DMS79 treated with DMSO at 0.1 percent for 48 hours (cell line): Measurements from ENCODE around the gene P3H3.
"Not testable (repeated sequence)": the region's sequence is repeated elsewhere in the genome, so short reads cannot be mapped to it uniquely, and the experiment has no call there.

Experiments
- DNase-seq: peaks from one replicate; lab custom pipeline; 2025; lab: John Stamatoyannopoulos, UW

The P3H3 gene

GRCh38 chr12:6866920-6867412 is 38.8 kb downstream of the P3H3 start:
- DNase-seq: peak; percentile 62

DNA sequence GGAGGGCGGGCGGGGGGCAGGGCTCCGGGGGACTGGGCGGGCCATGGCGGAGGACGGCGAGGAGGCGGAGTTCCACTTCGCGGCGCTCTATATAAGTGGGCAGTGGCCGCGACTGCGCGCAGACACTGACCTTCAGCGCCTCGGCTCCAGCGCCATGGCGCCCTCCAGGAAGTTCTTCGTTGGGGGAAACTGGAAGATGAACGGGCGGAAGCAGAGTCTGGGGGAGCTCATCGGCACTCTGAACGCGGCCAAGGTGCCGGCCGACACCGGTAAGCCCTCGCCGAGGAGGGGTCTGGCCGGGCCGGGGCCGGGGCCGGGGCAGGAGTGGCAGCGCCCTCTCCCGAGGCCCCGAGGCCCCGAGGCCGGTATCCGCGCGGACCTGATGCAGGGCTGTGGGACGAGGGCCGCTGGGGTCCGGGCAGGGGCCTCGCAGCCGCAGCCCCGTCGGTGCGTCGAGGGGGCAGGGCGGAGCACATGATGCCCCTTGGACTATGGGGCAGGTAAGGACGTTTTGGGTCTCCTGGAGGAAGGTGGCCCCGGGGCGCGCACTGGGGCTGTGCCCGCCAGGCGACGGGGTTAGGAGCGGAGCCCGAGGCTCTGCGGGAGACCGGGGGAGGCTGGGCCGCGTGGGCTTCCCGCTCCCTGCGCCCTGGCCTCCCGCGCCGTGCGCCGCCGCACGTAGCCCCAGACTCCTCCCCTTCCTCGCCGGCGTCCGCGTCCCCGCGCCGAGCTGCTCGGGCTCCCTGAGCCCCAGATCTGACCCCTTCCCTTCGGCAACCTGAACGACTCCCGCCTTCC is 39.4 kb downstream of the P3H3 start, which contains the start of gene TPI1:
Gene TPI1 (plus strand): TSS at position 119 of the 798 bp plus-strand sequence. CDS start 36 bp downstream, at position 155.
- peak; percentile 74 for DNase-seq

DNA sequence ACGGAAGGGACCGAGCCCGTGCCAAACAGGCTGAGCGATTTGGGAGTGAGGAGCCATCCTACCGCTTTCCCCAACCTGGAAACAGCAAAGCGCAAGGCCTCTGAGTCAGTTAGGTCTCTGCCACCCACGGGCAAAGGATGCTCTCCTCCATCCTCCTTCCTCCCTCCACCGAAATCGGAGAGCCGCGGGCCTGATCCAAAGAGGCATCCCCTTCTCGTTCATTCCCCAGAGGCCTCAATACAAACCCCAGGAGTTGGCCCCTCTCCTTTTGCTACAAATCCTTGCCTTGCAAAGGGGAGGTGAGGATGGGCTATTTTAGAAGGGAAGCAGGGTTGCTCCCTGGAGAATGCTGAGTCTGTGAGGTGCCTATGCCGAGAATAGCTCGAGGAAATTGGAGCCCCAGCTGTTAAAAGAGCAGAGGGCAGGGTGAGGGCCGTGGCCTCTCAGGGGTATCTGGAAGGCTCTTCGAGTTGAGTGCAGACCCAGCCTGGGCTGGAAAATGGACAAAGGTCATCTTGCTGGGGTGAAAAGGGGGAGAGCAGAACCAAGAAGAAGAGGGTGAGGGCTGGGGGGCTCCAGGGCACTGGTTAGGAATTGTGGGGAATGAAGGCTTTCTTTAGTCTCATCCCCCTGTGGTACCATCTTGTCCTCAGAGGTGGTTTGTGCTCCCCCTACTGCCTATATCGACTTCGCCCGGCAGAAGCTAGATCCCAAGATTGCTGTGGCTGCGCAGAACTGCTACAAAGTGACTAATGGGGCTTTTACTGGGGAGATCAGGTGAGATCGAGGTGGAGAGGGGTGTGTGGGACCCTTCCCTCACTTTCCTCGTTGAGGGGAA is 40.2 kb downstream of the P3H3 start:
- no peak for DNase-seq

- DNase-seq: peak; percentile 83
Observed at GRCh38 chr12:6869049-6870021, 41.1 kb downstream of the P3H3 start.

DNA sequence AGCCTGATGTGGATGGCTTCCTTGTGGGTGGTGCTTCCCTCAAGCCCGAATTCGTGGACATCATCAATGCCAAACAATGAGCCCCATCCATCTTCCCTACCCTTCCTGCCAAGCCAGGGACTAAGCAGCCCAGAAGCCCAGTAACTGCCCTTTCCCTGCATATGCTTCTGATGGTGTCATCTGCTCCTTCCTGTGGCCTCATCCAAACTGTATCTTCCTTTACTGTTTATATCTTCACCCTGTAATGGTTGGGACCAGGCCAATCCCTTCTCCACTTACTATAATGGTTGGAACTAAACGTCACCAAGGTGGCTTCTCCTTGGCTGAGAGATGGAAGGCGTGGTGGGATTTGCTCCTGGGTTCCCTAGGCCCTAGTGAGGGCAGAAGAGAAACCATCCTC is 42.1 kb downstream of the P3H3 start:
- DNase-seq: not testable (repeated sequence)

DNA sequence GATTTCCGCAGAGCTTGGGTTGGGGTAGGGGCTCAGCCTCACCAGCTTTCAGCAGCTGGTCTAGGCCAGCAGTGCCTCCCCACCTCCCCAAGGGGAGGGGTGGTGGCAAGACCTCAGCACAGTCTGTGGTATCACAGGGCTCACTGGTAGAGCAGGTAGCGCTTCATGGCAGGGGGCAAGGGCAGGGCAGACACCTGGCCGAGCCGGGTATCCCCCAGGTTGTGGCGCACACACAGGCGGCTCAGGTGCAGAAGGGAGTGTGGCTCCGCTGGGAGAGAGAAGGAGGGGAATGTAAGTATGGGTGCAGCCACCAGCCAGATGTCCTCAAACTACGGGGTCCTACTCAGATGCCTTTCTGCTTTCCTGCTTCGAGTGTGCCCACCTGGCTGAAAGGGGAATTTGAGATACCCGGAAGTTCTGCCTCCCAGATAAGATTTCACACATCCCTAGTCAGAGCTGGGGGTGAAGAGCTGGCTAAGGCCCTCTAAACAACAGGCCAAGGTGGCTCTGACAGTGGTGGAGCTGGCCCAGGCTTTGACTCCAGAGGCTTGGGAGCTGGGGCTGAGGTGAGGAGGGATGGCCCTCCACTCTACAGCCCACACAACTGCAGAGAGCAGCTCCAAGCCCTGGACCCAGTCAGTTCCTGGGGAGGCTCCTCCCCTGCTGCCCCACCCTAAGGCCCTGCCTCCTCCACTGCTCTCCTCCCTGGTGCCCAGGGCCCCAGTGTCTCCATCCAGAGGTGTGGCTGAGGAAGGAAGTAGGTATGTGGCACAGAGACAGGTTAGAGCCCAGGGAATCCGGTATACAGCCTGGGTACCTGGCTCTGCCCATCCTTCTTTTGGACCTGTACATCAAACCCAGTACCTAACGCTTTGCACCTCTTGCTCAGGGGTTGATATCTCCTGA is 43.1 kb downstream of the P3H3 start:
- DNase-seq: no peak

DNA sequence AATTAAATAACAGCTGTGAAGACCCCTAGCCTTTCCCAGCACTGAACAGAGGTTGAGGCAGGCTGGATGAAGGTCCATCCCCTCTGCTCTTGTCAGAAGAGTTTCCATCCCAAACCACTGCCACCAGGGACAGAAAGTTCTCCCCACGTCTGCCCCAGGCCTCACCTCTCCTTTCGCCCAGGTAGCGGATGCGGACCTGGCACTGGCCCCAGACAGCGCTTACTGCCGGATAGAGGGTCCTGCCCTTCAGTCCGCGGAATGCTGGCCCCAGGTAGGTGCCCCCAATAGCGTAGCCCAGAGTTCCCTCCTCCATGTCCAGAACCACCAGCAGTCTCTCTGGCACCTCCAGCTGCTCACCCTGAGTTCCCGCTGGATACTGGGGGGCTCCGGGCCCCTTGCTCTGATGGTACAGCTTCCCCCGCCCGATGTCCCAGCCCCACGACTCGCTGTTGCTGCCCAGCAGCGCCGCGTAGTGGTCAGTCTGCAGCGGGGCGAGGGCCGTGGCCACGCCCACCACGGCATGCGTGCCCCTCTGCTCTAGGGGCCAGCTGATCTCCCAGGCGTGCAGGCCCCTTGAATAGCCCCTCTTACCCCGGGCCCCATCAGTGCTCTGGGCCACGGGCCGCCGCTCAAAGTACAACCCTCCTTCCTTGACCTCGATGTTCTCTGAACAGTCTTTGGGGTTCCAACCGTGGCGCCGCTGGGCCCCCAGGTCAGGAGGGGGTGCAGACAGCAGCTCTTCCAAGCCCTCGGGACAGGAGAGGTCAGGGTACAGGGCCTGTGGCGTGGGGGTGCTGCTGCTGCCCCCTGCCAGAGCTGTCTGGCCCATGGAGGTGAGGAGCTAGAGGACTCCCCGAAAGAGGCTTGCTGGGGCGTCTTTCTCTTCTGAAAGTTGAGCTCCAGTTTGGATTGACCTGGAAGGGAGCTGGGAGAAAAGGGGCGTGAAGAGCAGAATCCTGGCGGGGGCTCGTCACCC is 44.2 kb downstream of the P3H3 start:
- peak; percentile 46 for DNase-seq

- DNase-seq: peak; percentile 94
Observed at GRCh38 chr12:6873094-6874014, 45.1 kb downstream of the P3H3 start, which contains the start of gene SPSB2. Gene SPSB2 (minus strand): TSS chr12:6873303. CDS start chr12:6872901, 402 bp downstream.

DNA sequence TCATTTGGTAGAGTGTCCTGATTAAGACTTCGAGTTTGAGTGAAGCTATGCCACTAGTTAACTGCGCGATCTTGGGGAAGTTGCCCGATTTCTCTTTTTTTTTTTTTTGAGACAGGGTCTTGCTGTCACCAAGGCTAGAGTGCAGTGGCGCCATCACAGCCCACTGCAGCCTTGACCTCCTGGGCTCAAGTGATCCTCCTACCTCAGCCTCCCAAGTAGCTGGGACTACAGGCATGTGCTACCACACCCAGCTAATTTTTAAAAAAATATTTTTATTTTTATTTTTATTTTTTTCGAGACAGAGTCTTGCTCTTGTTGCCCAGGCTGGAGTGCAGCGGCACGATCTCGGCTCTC is 45.8 kb downstream of the P3H3 start:
- DNase-seq: not testable (repeated sequence)

DNA sequence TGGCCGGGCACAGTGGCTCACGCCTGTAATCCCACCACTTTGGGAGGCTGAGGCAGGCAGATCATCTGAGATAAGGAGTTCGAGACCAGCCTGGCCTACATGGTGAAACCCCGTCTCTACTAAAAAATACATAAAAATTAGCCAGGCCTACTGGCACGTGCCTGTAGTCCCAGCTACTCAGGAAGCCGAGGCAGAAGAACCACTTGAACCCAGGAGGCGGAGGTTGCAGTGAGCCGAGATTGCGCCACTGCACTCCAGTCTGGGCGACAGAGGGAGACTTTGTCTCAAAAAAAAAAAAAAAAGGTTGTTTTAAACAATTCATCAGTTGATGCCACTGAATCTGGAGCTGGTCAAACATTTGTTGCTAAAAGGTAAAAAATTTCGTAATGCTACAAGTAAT is 51.6 kb downstream of the P3H3 start:
- not testable (repeated sequence) for DNase-seq

- DNase-seq: no peak
Observed at GRCh38 chr12:6883252-6883651, 55.0 kb downstream of the P3H3 start.

- DNase-seq: no peak
Observed at GRCh38 chr12:6883683-6884082, 55.5 kb downstream of the P3H3 start.

DNA sequence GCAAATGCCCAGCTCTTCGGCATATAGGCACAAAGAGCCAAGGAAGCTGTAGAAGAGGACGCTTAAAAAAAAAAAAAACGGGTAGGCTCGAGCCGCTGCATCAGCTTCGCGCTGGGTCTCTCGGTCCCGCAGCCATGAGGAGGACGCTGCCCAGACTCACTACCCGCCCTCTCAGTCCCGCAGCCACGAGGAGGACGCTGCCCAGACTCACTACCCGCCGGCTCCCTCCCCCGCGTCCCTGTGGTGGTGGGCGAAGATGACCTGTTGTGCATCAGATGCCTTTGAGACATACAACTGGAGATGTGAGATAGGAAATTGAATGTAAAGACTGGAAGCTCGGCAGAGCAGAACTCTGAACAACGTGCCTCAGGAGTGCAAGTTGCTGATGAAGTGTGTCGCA is 56.3 kb downstream of the P3H3 start:
- no peak for DNase-seq

GRCh38 chr12:6886206-6886999 is 58.2 kb downstream of the P3H3 start:
- not testable (repeated sequence) for DNase-seq

DNA sequence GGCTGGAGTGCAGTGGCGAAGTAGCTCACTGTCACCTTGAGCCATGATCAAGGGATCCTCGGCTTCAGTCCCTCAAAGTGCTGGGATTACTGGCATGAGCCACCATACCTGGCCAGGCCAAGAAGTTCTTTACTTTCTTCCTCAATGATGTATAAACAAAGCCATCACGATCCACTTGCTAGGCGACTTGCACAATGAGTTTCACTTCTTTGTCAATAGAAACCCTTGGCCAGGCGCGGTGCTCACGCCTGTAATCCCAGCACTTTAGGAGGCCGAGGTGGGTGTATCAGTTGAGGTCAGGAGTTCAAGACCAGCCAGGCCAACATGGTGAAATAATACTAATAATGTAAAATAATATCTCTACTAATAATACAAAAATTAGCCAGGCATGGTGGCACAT is 59.3 kb downstream of the P3H3 start:
- DNase-seq: no peak

GRCh38 chr12:6888360-6888759 is 60.2 kb downstream of the P3H3 start:
- no peak for DNase-seq

DNA sequence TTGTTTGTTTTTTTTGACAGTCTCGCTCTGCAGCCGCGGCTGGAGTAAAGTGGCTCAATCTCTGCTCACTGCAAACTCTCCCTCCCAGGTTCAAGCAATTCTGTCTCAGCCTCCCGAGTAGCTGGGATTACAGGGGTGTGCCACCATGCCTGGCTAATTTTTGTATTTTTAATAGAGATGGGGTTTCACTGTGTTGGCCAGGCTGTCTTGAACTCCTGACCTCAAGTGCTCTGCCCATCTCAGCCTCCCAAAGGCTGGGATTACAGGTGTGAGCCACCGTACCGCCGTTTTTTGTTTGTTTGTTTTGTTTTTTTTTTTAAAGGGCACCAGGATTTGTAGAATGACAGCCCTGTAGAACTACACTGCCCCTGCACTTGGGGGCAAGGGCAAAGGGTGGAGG is 60.6 kb downstream of the P3H3 start:
- DNase-seq: not testable (repeated sequence)
